GM18520 (cell line): ENCODE data around the gene GUCY1A2.

Source experiments
- ATAC-seq: cut with Tn5 transposase; IDR thresholded peaks from one replicate; pipeline ENCODE4 v1.9.1; 2021; ENCODE audit not compliant: unreplicated experiment

GUCY1A2 gene

DNA sequence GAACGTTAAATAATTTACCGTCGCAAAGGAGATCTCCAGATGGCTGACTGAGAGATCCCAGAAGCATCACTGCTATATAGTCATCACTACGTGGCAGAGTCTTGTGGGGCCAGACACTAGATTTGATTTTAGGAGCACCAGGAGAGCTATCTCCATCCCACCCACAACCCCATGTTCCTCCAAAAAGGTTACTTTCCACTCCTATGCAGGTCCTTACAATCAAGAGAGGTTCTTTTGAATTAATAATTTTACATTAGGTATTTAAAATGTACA, 19.4 kb downstream of the GUCY1A2 start:
- ATAC-seq, result no peak

DNA sequence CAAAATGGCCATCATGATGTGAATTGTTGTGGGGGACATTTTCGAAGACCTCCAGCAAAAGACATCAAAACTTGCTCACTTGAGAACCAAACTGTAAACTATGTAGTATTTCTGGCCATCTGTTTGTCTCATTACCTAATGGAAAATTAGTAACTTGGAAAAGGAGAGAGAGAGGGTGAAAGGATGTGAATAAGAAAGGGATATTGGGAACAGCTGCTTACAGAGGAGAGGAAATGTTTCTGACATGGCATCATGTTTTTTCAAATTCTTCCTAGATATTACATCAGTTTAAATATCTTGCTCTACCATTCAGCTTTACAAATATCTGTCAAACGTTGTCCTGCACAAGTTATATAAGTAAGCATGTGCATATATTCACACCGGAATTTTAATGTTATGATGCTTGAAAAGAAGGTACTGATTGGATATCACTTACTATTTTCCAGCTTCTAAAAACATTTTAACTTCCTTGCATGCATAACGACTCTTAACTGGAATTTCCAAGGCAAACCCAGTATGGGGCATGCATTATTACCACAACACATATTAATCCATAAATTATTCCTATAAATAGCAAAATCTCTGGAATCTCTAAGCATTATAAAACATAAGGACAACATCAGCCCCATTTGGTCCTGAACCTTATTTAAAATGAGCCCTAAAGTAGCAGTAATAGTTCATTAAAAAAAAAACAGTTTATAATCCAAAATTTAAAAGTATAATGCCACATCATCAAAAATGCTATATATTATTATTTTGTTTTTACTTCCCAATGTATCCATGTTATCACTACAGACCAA, 20.0 kb downstream of the GUCY1A2 start:
- no peak for ATAC-seq

DNA sequence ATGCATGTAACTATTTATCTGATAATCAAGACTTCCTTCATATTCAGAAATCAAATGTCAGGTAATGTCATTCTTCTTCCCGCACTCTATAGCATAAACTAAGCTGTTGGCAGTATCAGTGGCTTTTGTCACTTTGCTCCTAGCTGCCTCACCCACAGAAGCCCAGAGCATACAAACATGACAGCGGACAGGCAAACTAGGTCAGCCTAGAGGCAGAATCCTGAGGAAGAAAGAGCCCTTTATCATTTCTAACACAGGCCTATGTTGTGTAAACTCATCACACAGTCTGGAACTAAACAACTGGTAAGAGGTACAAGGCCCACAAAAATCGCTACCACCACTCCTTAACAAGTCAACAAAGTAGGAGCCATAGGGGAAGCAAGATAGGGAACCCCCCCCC, 21.0 kb downstream of the GUCY1A2 start:
- ATAC-seq, result no peak

- ATAC-seq, result no peak
These were observed 21.6 kb downstream of the GUCY1A2 start for GRCh38 chr11:106996691-106997090.

GRCh38 chr11:106990331-106990730, 27.9 kb downstream of the GUCY1A2 start:
- ATAC-seq, result no peak

GRCh38 chr11:106989078-106989455, 29.2 kb downstream of the GUCY1A2 start:
- no peak for ATAC-seq

GRCh38 chr11:106988151-106989077, 29.9 kb downstream of the GUCY1A2 start:
- ATAC-seq, result no peak

- ATAC-seq, result no peak
These were observed 31.6 kb downstream of the GUCY1A2 start for GRCh38 chr11:106986673-106987072.

GRCh38 chr11:106986261-106986660, 32.0 kb downstream of the GUCY1A2 start:
- no peak for ATAC-seq

- no peak for ATAC-seq
These were observed 34.3 kb downstream of the GUCY1A2 start for GRCh38 chr11:106983991-106984390.

GRCh38 chr11:106983261-106983660, 35.0 kb downstream of the GUCY1A2 start:
- no peak for ATAC-seq

DNA sequence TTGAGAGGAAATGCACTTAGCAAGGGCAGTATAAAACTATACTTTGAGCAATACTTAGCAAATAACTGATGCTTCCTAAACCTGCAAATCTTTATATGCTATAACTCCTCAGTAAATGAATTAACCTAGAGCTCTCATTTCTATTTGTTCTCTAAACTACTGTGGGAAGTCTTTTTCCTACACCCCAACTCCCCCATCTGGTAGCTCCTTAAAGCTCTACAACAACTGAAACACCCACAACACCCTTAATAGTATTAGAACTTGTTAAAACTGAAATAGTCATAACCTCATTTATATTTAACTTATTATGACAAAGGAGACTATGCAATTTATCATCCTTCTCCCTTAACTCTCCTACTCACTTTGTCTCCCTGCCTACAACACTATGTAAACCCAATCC, 43.4 kb downstream of the GUCY1A2 start:
- ATAC-seq, result no peak

GRCh38 chr11:106971864-106972263, 46.4 kb downstream of the GUCY1A2 start:
- no peak for ATAC-seq

- ATAC-seq, result no peak
These were observed 48.5 kb downstream of the GUCY1A2 start for GRCh38 chr11:106969644-106970355.

- ATAC-seq, result no peak
These were observed 55.3 kb downstream of the GUCY1A2 start for GRCh38 chr11:106962995-106963394.

- ATAC-seq, result no peak
These were observed 56.8 kb downstream of the GUCY1A2 start for GRCh38 chr11:106961518-106961917.

- ATAC-seq, result no peak
These were observed 57.2 kb downstream of the GUCY1A2 start for GRCh38 chr11:106961048-106961447.

GRCh38 chr11:106959800-106960199, 58.5 kb downstream of the GUCY1A2 start:
- ATAC-seq, result no peak

DNA sequence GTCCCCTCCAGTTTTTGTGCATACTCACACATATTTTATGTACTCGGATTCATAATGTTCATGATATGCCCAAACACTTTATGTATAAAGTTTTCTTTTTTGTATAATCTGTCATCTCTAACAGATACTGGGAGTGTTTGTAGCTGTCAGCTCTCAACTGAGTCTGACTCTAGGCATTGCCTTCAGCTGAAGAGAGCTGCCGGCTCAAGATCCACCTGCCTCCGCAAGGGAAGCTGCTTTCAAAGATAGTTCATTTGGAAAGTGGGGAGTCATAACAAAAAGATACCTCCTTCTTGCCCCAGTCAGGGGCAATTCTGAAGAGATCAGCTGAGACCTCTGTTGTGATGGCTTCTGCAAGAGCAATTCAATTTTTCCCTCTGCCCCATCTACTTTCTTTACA, 58.9 kb downstream of the GUCY1A2 start:
- ATAC-seq, result no peak

GRCh38 chr11:106958517-106959248, 59.6 kb downstream of the GUCY1A2 start:
- ATAC-seq, result no peak

DNA sequence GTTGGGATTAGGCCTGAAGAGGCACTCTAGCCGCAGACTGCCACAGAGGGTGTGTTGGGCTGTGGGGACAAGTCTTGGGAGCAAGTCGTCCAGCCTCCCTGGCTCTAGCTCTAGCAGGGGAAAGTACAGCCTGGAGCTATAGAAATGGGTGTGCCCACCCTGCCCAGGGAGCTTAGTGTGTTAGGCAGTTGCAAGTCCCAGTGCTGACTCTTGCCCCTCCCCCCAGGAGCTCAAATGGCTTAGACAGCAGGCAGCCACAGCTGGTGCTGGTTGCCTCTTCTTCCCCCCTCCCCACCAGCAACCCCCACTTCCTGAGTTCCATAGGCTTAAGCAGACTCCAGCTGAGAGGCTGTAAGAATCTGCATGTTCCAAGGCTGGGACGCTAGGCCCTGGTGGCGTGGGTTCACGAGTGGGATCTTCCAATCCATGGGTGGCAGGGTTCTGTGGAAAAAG, 61.2 kb downstream of the GUCY1A2 start:
- no peak for ATAC-seq
